Prostate gland (tissue), 2 donors: Measurements from ENCODE around the gene DOK1. TPM values are rescaled to one million over a fixed set of nuclear protein-coding genes. Genes with fewer than 3 reads are reported as not detected.

Source experiments
- DNase-seq: peaks from one replicate; pipeline ENCODE4 v3.0.0-alpha.2; 2019; ENCODE audit warnings: low spot score
- H3K27ac ChIP-seq, 2 donors: fragments of 200-600 bp; sonication (generic); 2 replicates each; pipeline ENCODE4 v1.5.1; 2017 to 2019
- H3K27me3 ChIP-seq: fragments of 200-600 bp; sonication (generic); replicated peaks from 2 replicates; pipeline ENCODE4 v1.5.1; 2019; ENCODE audit not compliant: insufficient read depth
- H3K36me3 ChIP-seq, 2 donors: fragments of 200-600 bp; sonication (generic); 1 replicate in 1 of 2; 2 replicates in 1 of 2; pipeline versions ENCODE4 v1.5.1 to v1.8.1; 2017 to 2019
- H3K4me1 ChIP-seq: fragments of 200-600 bp; sonication (generic); replicated peaks from 2 replicates; pipeline ENCODE4 v1.5.1; 2019
- H3K4me3 ChIP-seq, 2 donors: fragments of 200-600 bp; sonication (generic); 2 replicates each; pipeline ENCODE4 v1.5.1; 2017 to 2019
- H3K9me3 ChIP-seq: fragments of 200-600 bp; sonication (generic); 2 replicates; pipeline ENCODE4 v1.5.1; 2017
- POLR2A ChIP-seq: fragments of 450-650 bp; IDR thresholded peaks from one replicate; pipeline ENCODE4 v1.6.1; 2016; ENCODE audit warnings: antibody characterized with exemption, mild to moderate bottlenecking
- POLR2AphosphoS5 ChIP-seq: sonication (generic); formaldehyde crosslinking; IDR thresholded peaks from one replicate; pipeline ENCODE4 v1.6.1; 2017; ENCODE audit warnings: antibody characterized with exemption
- WGBS: methylation state at CpG from one replicate; pipeline ENCODE4 v1.1.5; 2018; 5-methylcytosine and 5-hydroxymethylcytosine counted together
- intact Hi-C: fragments of 100-400 bp; cut with DNase I; formaldehyde crosslinking; loops from one replicate; pipeline ENCODE4 v1.14.2; 2022
- total RNA-seq, 2 donors: library from RNA; depleted of rRNA; stranded (reverse); fragments of >200 nt; gene quantifications; one replicate each; pipeline ENCODE4 v1.1.0, GENCODE V29; 2016
- TF ChIP-seq, protein P1 (sequence below), 4 experiments: fragments of 200-600 bp in 2 of 4; fragments of 450-650 bp in 2 of 4; sonication (generic) in 2 of 4; IDR thresholded peaks; 1 replicate in 3 of 4; 2 replicates in 1 of 4; pipeline ENCODE4 v1.5.1; 2016 to 2019; ENCODE audit warnings: antibody characterized with exemption in 4 of 4, mild to moderate bottlenecking in 2 of 4, moderate library complexity in 2 of 4

DOK1 gene
- total RNA-seq, 2 donors from 2014 or later, result 4.5 to 18.9 TPM

- intact Hi-C loops, result no loop called here
- no peaks in the 10 kb centered on the region for H3K4me1 ChIP-seq
- H3K4me3 ChIP-seq, result peak overlapping the region; percentile 40 to 44
- H3K27ac ChIP-seq, result peak overlapping the region; percentile 20 to 49
- no peaks in the 10 kb centered on the region for H3K36me3 ChIP-seq
- DNase-seq, result peak; percentile 32
- H3K27me3 ChIP-seq, result no peaks in the 10 kb centered on the region
- H3K9me3 ChIP-seq, result no peaks in the 10 kb centered on the region
- TF ChIP-seq POLR2A (peak; percentile 28), POLR2AphosphoS5 (no peak)
- WGBS, result 8% methylated on average over 46 of the region's 85 CpGs
Measured at GRCh38 chr2:74548900-74549826, 5.4 kb upstream of the DOK1 start.

- Histone ChIP-seq H3K4me3 (no peak overlapping the region), H3K4me1 (no peaks in the 10 kb centered on the region), H3K9me3 (no peaks in the 10 kb centered on the region), H3K36me3 (no peaks in the 10 kb centered on the region), H3K27ac (no peak overlapping the region), H3K27me3 (no peaks in the 10 kb centered on the region)
- 93% methylated on average over 7 of the region's 7 CpGs for WGBS
- DNase-seq, result no peak
- intact Hi-C loops, result no loop called here
- no peak for TF ChIP-seq POLR2A
Measured at GRCh38 chr2:74550231-74550630, 4.3 kb upstream of the DOK1 start.

DNA sequence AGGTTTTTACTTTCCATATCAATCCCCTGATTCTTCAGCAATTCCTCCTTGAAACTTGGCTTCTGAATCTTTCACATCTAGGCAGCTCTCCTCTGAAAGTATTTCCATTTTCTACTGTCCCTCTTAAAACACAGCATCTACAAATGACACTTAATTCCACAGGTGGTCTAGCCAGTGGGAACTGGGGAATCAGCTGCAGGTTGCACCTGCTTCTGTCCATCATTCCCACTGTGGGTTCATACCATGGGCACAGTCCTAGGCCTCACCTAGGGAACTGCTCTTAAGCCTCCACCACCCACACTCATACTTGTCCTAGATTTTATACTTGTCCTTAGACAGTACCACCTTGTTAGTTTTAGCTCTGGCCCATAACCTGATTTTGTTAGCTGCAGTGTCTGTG lies 3.0 kb upstream of the DOK1 start:
- Histone ChIP-seq H3K9me3 (no peaks in the 10 kb centered on the region), H3K27me3 (no peaks in the 10 kb centered on the region), H3K36me3 (no peaks in the 10 kb centered on the region), H3K4me3 (no peak overlapping the region), H3K4me1 (no peaks in the 10 kb centered on the region), H3K27ac (no peak overlapping the region)
- intact Hi-C loops, result no loop called here
- TF ChIP-seq, protein P1, sequence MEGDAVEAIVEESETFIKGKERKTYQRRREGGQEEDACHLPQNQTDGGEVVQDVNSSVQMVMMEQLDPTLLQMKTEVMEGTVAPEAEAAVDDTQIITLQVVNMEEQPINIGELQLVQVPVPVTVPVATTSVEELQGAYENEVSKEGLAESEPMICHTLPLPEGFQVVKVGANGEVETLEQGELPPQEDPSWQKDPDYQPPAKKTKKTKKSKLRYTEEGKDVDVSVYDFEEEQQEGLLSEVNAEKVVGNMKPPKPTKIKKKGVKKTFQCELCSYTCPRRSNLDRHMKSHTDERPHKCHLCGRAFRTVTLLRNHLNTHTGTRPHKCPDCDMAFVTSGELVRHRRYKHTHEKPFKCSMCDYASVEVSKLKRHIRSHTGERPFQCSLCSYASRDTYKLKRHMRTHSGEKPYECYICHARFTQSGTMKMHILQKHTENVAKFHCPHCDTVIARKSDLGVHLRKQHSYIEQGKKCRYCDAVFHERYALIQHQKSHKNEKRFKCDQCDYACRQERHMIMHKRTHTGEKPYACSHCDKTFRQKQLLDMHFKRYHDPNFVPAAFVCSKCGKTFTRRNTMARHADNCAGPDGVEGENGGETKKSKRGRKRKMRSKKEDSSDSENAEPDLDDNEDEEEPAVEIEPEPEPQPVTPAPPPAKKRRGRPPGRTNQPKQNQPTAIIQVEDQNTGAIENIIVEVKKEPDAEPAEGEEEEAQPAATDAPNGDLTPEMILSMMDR (IDR thresholded peaks at IDR 0.05), result no peak
- TF ChIP-seq POLR2AphosphoS5, result no peak
- TF ChIP-seq POLR2A, result no peak
- DNase-seq, result no peak

GRCh38 chr2:74551942-74552913 lies 2.3 kb upstream of the DOK1 start:
- H3K4me1 ChIP-seq, result no peaks in the 10 kb centered on the region
- WGBS, result 83% methylated on average over 21 of the region's 21 CpGs
- no peak overlapping the region for H3K4me3 ChIP-seq
- H3K9me3 ChIP-seq, result no peaks in the 10 kb centered on the region
- intact Hi-C loops, result no loop called here
- TF ChIP-seq, protein P1 (IDR thresholded peaks at IDR 0.05), result no peak
- TF ChIP-seq POLR2AphosphoS5 (no peak), POLR2A (no peak)
- H3K27me3 ChIP-seq, result no peaks in the 10 kb centered on the region
- H3K27ac ChIP-seq, result no peak overlapping the region
- no peak for DNase-seq
- no peaks in the 10 kb centered on the region for H3K36me3 ChIP-seq

- no peaks in the 10 kb centered on the region for H3K27me3 ChIP-seq
- TF ChIP-seq, protein P1 (IDR thresholded peaks at IDR 0.05), result no peak
- TF ChIP-seq POLR2A, result no peak
- TF ChIP-seq POLR2AphosphoS5, result no peak
- 51% methylated on average over 26 of the region's 27 CpGs for WGBS
- no peak for DNase-seq
- H3K4me3 ChIP-seq, result peak overlapping the region; percentile 55 to 71
- H3K36me3 ChIP-seq, result no peaks in the 10 kb centered on the region
- H3K27ac ChIP-seq, result no peak overlapping the region
- H3K4me1 ChIP-seq, result no peaks in the 10 kb centered on the region
- intact Hi-C loops, result no loop called here
- H3K9me3 ChIP-seq, result no peaks in the 10 kb centered on the region
Measured at GRCh38 chr2:74552914-74553811, 1.4 kb upstream of the DOK1 start.
